Osteoblast (primary cell): ENCODE data around the gene RIT2. TPM values are rescaled to one million over a fixed set of nuclear protein-coding genes. Genes with fewer than 3 reads are reported as not detected.

Experiments
- DNase-seq: peaks from one replicate; pipeline ENCODE4 v3.0.0; 2011; ENCODE audit warnings: low spot score, mixed read lengths; ENCODE audit not compliant: insufficient read length; ENCODE audit errors: missing footprints
- H2AFZ ChIP-seq: 2 replicates; pipeline ENCODE4 v1.6.0; 2011; ENCODE audit warnings: mild to moderate bottlenecking, low read length
- H3K27ac ChIP-seq: 2 replicates; pipeline ENCODE4 v1.5.1; 2011; ENCODE audit warnings: mild to moderate bottlenecking, low read depth, low read length, moderate library complexity
- H3K27me3 ChIP-seq: 2 replicates; pipeline ENCODE4 v1.6.0; 2012; ENCODE audit warnings: mild to moderate bottlenecking, control low read depth, inconsistent platforms, low read length, moderate library complexity; ENCODE audit not compliant: insufficient read depth
- H3K36me3 ChIP-seq: 2 replicates; pipeline ENCODE4 v1.5.1; 2011; ENCODE audit warnings: mild to moderate bottlenecking, low read length, control low read depth, moderate library complexity; ENCODE audit not compliant: insufficient read depth
- H3K4me1 ChIP-seq: 2 replicates; pipeline ENCODE4 v1.5.1; 2011; ENCODE audit warnings: mild to moderate bottlenecking, low read length, control low read depth, moderate library complexity; ENCODE audit not compliant: insufficient read depth
- H3K4me2 ChIP-seq: 2 replicates; pipeline ENCODE4 v1.6.0; 2011; ENCODE audit warnings: mild to moderate bottlenecking, low read length; ENCODE audit not compliant: insufficient read depth
- H3K4me3 ChIP-seq: fragments of 200-600 bp; sonication (generic); 3 replicates; pipeline ENCODE4 v1.5.1; 2012; ENCODE audit warnings: mild to moderate bottlenecking, low read length, inconsistent platforms; ENCODE audit not compliant: insufficient read depth
- H3K79me2 ChIP-seq: 2 replicates; pipeline ENCODE4 v1.6.0; 2012; ENCODE audit warnings: mild to moderate bottlenecking, low read length, control low read depth, inconsistent platforms; ENCODE audit not compliant: insufficient read depth
- H3K9me3 ChIP-seq: 2 replicates; pipeline ENCODE4 v1.5.1; 2011; ENCODE audit warnings: low read depth, low read length, control low read depth
- H4K20me1 ChIP-seq: 2 replicates; pipeline ENCODE4 v1.6.0; 2012; ENCODE audit warnings: mild to moderate bottlenecking, low read length, control low read depth; ENCODE audit not compliant: insufficient read depth
- total RNA-seq: library from RNA; depleted of rRNA; stranded (reverse); fragments of >200 nt; gene quantifications from 2 replicates; pipeline ENCODE4 v1.2.3, GENCODE V29; 2012
- TF ChIP-seq, protein P1 (sequence below): IDR thresholded peaks from 2 replicates; pipeline ENCODE4 v1.5.1; 2011; ENCODE audit warnings: mild to moderate bottlenecking, low read depth, low read length, moderate library complexity; ENCODE audit errors: extremely low read depth

Gene RIT2
- total RNA-seq, 1 donor, result not detected

DNA sequence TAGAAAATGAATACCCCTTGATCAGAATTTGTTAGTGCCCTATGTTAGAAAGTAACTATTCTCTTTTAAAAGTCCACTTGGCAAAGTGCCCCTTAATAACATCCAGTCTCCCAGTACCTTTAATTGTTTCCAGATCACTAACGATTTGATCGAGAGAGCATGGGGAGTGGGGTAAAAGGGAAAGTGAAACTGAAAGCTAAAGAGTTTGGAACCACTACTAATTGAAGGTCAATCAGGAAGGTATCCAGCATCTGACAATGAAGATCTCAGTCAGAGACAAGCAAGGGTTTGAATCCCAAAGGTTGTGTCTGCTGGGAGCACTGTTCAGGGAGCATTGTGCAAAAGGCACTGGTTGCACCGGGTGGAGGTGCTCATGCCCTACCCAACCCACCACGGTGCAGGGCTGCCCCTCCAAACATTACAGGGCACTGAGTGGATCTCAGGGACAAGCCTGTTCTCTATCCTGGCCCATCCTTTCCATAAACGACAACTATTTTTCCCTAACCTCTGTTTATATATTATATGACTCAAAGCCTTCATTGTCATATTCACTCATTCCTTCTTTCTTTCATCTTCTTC, 14.6 kb upstream of the RIT2 start:
- no peaks in the 10 kb centered on the region for H3K79me2 ChIP-seq
- H3K27ac ChIP-seq, result peak overlapping the region; percentile 15
- no peaks in the 10 kb centered on the region for H3K27me3 ChIP-seq
- H3K9me3 ChIP-seq, result no peaks in the 10 kb centered on the region
- no peak for DNase-seq
- H3K4me3 ChIP-seq, result peak overlapping the region; percentile 69
- H4K20me1 ChIP-seq, result no peaks in the 10 kb centered on the region
- TF ChIP-seq, protein P1, sequence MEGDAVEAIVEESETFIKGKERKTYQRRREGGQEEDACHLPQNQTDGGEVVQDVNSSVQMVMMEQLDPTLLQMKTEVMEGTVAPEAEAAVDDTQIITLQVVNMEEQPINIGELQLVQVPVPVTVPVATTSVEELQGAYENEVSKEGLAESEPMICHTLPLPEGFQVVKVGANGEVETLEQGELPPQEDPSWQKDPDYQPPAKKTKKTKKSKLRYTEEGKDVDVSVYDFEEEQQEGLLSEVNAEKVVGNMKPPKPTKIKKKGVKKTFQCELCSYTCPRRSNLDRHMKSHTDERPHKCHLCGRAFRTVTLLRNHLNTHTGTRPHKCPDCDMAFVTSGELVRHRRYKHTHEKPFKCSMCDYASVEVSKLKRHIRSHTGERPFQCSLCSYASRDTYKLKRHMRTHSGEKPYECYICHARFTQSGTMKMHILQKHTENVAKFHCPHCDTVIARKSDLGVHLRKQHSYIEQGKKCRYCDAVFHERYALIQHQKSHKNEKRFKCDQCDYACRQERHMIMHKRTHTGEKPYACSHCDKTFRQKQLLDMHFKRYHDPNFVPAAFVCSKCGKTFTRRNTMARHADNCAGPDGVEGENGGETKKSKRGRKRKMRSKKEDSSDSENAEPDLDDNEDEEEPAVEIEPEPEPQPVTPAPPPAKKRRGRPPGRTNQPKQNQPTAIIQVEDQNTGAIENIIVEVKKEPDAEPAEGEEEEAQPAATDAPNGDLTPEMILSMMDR, result no peak
- H3K36me3 ChIP-seq, result no peaks in the 10 kb centered on the region
- peaks cover 8% of the 10 kb centered on the region for H3K4me1 ChIP-seq
- H3K4me2 ChIP-seq, result peak overlapping the region; percentile 71
- H2AFZ ChIP-seq, result peak overlapping the region; percentile 82

DNA sequence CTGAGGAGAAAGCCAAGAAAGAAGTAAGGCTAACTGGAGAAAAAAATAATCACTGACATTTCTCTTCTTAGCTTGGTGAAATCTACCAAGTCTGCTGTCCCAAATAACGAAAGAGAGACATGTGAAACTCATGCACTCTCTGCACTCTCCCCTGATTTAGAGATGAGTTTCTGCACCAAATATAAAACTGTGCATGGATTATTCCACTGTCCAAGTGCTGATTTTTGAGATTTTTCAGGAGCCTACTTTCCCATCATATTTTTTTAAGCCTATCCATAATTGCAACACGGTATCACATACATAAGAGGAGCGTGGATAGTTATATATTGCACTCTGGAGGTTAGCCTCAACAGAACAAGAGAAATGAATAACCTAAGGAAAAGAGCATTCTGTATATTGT, 10.0 kb upstream of the RIT2 start:
- Histone ChIP-seq H3K36me3 (no peaks in the 10 kb centered on the region), H3K4me2 (no peak overlapping the region), H3K27ac (no peak overlapping the region), H3K9me3 (no peaks in the 10 kb centered on the region), H2AFZ (no peak overlapping the region), H3K4me3 (no peak overlapping the region), H3K79me2 (no peaks in the 10 kb centered on the region), H4K20me1 (no peaks in the 10 kb centered on the region), H3K27me3 (no peaks in the 10 kb centered on the region), H3K4me1 (peaks cover 5% of the 10 kb centered on the region)
- no peak for DNase-seq
- TF ChIP-seq, protein P1, result no peak

DNA sequence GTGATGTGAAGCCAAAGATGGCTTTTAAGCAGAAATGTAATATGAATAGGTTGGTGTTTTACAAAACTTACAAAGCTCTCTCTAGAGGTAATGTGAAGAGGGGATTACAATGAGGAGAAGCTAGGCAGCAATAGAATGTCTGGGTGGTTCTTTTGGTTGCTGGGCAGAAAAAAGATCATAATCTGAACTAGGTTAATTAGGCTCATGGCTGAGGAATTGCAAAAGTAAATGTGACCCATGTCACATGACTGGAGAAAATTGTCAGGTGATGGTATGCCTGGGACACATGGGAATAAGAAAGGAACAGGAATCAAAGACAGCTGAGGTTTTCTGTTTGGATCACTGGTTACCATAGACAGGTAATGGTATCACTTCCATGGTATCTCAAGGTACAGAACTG, 7.5 kb upstream of the RIT2 start:
- H3K36me3 ChIP-seq, result no peaks in the 10 kb centered on the region
- no peaks in the 10 kb centered on the region for H3K4me1 ChIP-seq
- TF ChIP-seq, protein P1, result no peak
- H3K27me3 ChIP-seq, result no peaks in the 10 kb centered on the region
- H3K9me3 ChIP-seq, result no peaks in the 10 kb centered on the region
- no peaks in the 10 kb centered on the region for H4K20me1 ChIP-seq
- H3K27ac ChIP-seq, result no peak overlapping the region
- no peaks in the 10 kb centered on the region for H3K79me2 ChIP-seq
- H3K4me2 ChIP-seq, result no peak overlapping the region
- no peak overlapping the region for H2AFZ ChIP-seq
- DNase-seq, result no peak
- no peak overlapping the region for H3K4me3 ChIP-seq

DNA sequence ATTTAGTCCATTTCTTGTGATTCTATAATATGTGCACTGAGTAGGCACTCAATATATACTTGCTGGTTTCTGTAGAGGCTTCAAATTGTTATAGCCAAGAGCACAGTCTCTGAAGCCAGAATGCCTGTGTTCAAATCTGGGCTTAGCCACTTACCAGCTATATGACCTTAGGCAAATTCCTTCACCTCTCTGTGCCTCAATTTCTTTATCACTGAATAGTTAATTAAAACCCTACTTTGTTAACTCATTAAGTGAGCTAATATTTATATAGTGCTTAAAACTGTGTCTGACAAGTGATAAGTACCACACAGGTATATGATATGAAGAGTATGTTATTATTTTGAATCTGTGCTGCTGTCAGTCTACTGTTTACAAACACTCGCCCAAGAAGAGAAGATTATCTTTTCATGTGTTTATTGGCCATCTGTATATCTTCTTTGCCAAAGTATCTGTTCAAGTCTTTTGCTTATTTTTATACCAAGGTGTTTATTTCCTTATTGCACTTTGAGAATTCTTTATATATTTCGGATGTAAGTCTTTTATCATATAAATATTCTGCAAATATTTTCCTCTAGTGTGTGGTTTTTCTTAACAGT, 1.3 kb upstream of the RIT2 start:
- TF ChIP-seq, protein P1, result no peak
- H3K27ac ChIP-seq, result no peak overlapping the region
- no peak overlapping the region for H2AFZ ChIP-seq
- no peak overlapping the region for H3K4me3 ChIP-seq
- no peak overlapping the region for H3K4me2 ChIP-seq
- H3K4me1 ChIP-seq, result no peaks in the 10 kb centered on the region
- no peaks in the 10 kb centered on the region for H3K27me3 ChIP-seq
- no peaks in the 10 kb centered on the region for H4K20me1 ChIP-seq
- H3K36me3 ChIP-seq, result no peaks in the 10 kb centered on the region
- H3K9me3 ChIP-seq, result no peaks in the 10 kb centered on the region
- no peaks in the 10 kb centered on the region for H3K79me2 ChIP-seq
- DNase-seq, result no peak
